HAP-1 (cell line): ENCODE data around the gene AP2A2.

Experiments used
- DNase-seq, 2 experiments: peaks; one replicate each; pipeline ENCODE4 v3.0.0-alpha.2; 2016 to 2020; ENCODE audit warnings: low spot score in 2 of 2
- H3K27me3 ChIP-seq: fragments of 250-450 bp; sonication (Bioruptor Pico); 2 replicates; pipeline ENCODE4 v1.5.1; 2020; ENCODE audit warnings: low read depth, mild to moderate bottlenecking, moderate library complexity
- H3K36me3 ChIP-seq: fragments of 250-450 bp; sonication (Bioruptor Pico); replicated peaks from 2 replicates; pipeline ENCODE4 v1.5.1; 2020; ENCODE audit warnings: mild to moderate bottlenecking
- H3K4me1 ChIP-seq: fragments of 250-450 bp; sonication (Bioruptor Pico); 2 replicates; pipeline ENCODE4 v1.5.1; 2020; ENCODE audit warnings: mild to moderate bottlenecking
- H3K4me3 ChIP-seq: fragments of 250-450 bp; sonication (Bioruptor Pico); 2 replicates; pipeline ENCODE4 v1.5.1; 2020; ENCODE audit warnings: mild to moderate bottlenecking, moderate library complexity
- H3K9me3 ChIP-seq: fragments of 250-450 bp; sonication (Bioruptor Pico); 2 replicates; pipeline ENCODE4 v1.5.1; 2020; ENCODE audit warnings: mild to moderate bottlenecking, moderate library complexity
- in situ Hi-C: fragments of 300-500 bp; cut with MboI; formaldehyde crosslinking; loops from 3 replicates; pipeline ENCODE4 v1.14.3; 2020; ENCODE audit warnings: low sequenced_read_pairs, inconsistent platforms, mixed read lengths

AP2A2 gene

DNA sequence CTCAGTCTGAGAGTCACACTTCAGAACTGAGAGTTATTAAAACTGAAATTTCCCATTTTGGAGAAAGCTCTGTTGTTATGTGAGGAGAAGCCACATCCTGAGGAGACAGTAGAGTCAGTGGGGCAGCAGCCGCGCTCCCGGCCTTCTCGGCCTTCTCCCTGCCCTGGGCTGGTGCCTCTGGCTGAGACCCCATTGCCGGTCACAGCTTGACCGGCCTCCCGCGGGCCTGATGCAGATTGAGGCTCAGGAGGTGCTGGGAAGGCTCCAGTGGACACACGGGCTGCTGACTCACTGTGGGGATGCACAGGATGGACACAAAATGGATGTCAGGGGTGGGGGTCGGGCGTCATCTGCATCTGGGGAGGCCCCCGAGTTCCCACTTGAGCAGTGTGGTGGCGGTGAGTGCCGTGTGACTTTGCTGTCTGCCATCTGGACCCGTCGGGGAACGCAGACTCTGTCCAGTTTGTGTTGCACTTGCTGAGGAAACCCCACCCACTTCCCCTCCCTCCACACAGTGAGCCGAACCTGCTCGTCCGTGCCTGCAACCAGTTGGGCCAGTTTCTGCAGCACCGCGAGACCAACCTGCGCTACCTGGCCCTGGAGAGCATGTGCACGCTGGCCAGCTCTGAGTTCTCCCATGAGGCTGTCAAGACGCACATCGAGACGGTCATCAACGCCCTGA, 60.7 kb downstream of the AP2A2 start:
- no peak overlapping the region for H3K4me3 ChIP-seq
- peaks cover 69% of the 10 kb centered on the region for H3K36me3 ChIP-seq
- H3K4me1 ChIP-seq, result no peaks in the 10 kb centered on the region
- H3K27me3 ChIP-seq, result no peaks in the 10 kb centered on the region
- DNase-seq, result no peak
- in situ Hi-C loops, result no loop called here
- H3K9me3 ChIP-seq, result no peaks in the 10 kb centered on the region

DNA sequence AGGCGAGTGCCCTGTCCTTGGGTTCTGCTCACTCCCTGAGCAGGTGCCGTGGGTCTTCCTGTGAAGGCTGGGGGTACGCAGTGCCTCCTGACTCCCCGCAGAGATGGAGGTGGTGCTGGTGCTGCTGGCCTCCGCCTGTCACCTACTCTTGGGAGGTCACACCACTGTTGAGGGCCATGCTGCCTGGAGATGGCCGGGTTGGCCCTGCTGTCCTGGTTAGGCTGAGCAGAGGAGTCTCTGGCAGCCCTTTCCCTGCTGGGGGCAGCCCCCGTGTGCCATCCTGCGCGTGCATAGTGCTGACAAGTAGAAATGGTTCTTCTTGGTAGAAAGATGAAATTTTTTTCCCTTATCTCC, 61.3 kb downstream of the AP2A2 start:
- DNase-seq, result no peak
- H3K4me1 ChIP-seq, result no peaks in the 10 kb centered on the region
- H3K4me3 ChIP-seq, result no peak overlapping the region
- peaks cover 64% of the 10 kb centered on the region for H3K36me3 ChIP-seq
- H3K27me3 ChIP-seq, result no peaks in the 10 kb centered on the region
- in situ Hi-C loops, result no loop called here
- no peaks in the 10 kb centered on the region for H3K9me3 ChIP-seq

DNA sequence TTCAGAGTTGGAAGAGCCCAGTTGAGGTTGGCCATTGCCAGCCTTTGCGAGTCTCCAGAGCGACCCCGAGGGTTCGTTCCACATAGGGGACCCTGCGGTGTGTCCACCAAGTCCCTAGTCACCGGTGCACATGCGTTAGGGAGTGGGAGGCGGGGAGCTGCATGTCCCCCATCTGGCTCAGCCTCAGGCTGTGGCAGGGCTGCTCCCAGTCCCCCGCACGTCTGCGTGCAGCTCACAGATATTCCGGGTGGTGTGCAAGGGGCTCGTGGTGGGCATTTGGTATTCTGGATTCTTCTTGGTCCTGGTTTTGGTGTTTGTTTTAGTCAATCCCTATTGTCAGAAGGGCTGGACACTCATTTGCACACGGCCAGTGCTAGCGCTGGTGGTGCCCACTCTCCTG, 62.0 kb downstream of the AP2A2 start:
- in situ Hi-C loops, result no loop called here
- H3K36me3 ChIP-seq, result peaks cover 63% of the 10 kb centered on the region
- DNase-seq, result no peak

DNA sequence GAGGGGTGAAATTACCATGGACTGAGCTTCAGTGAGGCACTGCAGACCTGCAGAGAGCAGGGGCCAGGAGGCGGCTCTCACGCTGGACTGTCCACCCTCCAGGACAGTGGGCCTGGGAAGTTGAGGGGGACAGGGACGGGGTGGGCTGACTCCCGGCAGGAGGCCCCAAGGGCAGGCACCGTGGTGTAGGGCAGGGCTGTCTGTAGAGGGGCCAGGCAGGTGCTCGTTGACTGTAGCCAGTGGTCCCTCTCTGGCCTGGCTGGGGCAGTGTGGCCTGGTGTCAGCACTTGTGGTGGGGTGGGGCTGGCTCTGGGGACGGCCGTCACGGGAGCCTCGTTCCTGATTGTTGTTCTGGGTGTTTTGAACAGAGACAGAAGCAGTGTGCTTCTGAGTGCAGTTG, 64.4 kb downstream of the AP2A2 start:
- no peak for DNase-seq
- Histone ChIP-seq H3K27me3 (no peaks in the 10 kb centered on the region), H3K9me3 (no peaks in the 10 kb centered on the region), H3K4me1 (no peaks in the 10 kb centered on the region), H3K36me3 (peaks cover 61% of the 10 kb centered on the region), H3K4me3 (no peak overlapping the region)
- in situ Hi-C loops, result no loop called here

More for the DNA sequence above, 62.0 kb downstream of the AP2A2 start:
- H3K4me3 ChIP-seq, result no peak overlapping the region
- no peaks in the 10 kb centered on the region for H3K4me1 ChIP-seq
- H3K9me3 ChIP-seq, result no peaks in the 10 kb centered on the region
- no peaks in the 10 kb centered on the region for H3K27me3 ChIP-seq

DNA sequence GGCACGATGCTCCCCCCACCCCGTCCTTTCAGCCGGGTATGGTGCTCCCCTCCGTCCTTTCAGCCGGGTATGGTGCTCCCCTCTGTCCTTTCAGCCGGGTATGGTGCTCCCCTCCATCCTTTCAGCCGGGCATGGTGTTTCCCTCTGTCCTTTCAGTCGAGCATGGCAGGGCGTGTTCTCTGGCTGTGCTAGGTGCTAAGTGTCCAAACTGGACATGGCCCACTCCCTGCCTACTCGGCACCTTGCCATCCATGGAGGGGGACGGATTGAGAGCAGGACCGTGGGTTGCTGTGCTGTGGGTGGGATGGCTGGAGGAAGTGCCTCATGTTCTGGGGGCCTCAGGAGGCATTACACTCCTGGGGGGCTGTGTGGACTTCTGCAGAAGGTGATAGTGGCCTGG, 65.4 kb downstream of the AP2A2 start:
- H3K4me3 ChIP-seq, result no peak overlapping the region
- H3K9me3 ChIP-seq, result no peaks in the 10 kb centered on the region
- in situ Hi-C loops, result no loop called here
- H3K27me3 ChIP-seq, result no peaks in the 10 kb centered on the region
- peaks cover 55% of the 10 kb centered on the region for H3K36me3 ChIP-seq
- DNase-seq, result no peak
- no peaks in the 10 kb centered on the region for H3K4me1 ChIP-seq

DNA sequence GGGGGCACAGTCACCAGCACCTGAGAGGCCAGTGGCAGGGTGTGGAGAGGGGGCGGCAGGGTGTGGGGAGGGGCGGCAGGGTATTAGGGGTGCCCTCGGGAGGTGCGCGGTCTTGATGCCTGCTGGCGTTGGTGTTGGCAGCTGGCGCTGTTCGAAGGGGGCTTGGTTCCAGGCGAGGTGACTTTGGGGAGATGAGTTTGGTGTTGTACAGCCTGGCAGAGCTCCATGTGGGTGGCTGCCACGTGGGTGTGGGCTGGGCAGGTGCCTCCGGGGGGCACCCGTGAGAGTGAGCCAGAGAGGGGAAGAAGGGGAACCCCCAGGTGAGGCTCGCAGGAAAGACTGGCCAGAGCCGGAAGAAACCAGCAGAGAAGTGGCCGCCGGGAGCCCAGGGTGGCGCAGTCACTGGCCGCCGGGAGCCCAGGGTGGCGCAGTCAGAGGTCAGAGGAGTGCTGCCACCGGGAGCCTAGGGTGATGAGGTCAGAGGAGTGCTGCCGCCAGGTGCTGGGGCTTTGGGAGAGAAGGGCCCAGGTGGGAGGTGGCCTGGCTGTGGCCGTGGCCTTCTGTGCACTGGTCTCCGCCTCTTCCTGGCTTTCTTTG, 66.1 kb downstream of the AP2A2 start:
- in situ Hi-C loops, result no loop called here
- Histone ChIP-seq H3K27me3 (no peaks in the 10 kb centered on the region), H3K4me1 (no peaks in the 10 kb centered on the region), H3K9me3 (no peaks in the 10 kb centered on the region), H3K36me3 (peaks cover 52% of the 10 kb centered on the region), H3K4me3 (no peak overlapping the region)
- DNase-seq, result no peak

DNA sequence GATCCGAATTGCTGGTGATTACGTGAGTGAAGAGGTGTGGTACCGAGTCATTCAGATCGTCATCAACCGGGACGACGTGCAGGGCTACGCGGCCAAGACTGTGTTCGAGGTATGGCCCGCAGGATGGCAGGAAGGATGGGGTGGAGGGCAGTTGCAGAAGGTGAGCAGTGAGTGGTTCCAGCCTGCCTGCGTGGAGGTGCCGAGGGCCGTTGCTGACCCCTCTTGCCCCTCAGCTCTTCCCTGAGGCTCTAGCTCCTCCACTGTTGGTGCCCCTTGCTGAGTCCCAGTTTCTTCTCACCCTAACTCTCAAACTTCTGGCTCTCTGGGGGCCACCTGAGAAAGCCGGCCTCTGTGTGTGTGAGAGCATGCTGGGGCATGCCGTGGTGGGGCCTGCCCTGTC, 66.9 kb downstream of the AP2A2 start:
- in situ Hi-C loops, result no loop called here
- Histone ChIP-seq H3K9me3 (no peaks in the 10 kb centered on the region), H3K27me3 (no peaks in the 10 kb centered on the region), H3K4me1 (no peaks in the 10 kb centered on the region), H3K4me3 (no peak overlapping the region), H3K36me3 (peaks cover 48% of the 10 kb centered on the region)
- DNase-seq, result no peak

DNA sequence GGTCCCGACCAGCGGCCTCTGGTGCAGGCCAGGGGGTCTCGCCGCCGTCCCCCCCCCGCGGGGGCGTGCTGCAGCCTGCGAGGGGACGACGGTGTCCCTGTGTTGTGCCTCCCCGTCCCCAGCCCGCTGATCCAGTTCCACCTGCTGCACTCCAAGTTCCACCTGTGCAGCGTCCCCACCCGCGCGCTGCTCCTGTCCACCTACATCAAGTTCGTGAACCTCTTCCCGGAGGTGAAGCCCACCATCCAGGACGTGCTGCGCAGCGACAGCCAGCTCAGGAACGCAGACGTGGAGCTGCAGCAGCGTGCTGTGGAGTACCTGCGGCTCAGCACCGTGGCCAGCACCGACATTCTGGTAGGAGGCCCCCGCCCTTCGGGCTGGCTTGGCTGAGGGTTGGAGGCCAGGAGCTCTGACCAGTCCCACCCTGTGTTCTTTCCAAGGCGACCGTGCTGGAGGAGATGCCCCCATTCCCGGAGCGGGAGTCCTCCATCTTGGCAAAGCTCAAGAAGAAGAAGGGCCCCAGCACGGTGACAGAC, 68.0 kb downstream of the AP2A2 start:
- H3K27me3 ChIP-seq, result no peaks in the 10 kb centered on the region
- DNase-seq, result no peak
- in situ Hi-C loops, result no loop called here
- H3K9me3 ChIP-seq, result no peaks in the 10 kb centered on the region
- H3K4me3 ChIP-seq, result no peak overlapping the region
- peaks cover 41% of the 10 kb centered on the region for H3K36me3 ChIP-seq
- no peaks in the 10 kb centered on the region for H3K4me1 ChIP-seq

DNA sequence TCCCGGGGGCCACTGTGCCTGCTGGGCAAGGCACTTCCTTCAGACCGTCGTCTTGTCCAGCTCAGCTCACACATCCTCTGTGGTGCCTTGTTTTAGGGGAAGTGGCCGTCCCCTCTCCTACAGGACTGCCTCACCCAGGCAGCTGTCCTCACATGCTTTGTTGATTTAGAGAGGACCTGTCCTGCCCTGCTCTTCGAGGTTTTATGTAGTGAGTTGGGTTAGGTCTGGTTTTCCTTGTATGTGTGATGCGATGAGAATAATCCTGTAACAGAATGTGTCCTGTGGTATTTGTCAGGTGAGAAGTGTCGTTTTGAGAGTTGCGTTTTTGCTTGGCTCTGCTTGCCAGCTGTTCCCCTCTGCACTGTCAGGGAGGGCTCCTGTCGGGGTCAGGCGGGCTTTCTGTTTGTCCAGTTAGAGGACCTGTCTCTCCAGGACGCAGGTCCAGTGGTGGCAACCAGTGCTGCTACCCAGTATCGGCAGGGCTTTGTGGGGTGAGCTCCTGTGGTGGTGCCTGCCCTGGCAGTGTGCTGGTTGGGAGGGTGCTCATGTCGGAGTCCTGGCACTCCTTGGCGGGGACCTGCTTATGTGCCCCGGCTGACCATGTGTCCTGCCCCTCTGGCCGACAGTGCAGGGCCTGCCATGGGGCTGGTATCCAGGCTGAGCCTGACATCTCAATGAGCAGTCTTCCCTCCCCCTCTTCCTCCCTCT, 69.5 kb downstream of the AP2A2 start:
- in situ Hi-C loops, result no loop called here
- Histone ChIP-seq H3K4me3 (no peak overlapping the region), H3K4me1 (no peaks in the 10 kb centered on the region), H3K36me3 (peaks cover 30% of the 10 kb centered on the region), H3K27me3 (no peaks in the 10 kb centered on the region), H3K9me3 (no peaks in the 10 kb centered on the region)
- DNase-seq, result no peak

DNA sequence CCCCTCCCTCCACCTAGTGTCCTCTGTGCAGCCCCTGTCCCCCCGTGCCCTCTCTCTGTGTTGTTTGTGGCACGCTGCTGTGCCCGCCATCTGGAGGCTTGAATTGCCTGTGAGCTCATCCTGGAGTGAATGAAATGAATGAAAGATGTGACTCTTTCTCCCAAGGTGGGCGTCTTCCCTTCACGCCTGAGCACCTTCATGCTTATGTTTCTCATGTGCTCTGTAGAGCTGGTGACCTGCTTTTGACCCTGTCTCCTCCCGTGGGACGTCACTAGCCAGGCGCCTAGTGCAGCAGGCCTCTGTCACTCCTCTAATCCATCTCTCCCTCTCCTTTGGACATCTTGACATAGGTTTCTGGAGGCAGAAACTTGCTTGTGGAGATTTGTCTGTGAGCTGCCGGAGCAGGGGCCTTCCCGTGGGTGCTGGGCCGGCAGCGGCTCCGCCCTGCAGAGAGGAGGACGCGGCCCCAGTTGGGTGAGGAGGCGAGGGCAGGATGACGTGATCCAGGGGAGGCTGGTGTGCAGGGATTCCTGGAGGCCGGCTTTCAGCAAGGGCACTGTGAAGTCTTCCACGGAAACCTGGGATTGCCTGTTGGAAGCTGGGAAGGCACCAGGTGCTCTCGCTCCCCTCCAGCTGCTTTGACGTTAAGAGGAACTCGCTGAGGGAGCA, 70.2 kb downstream of the AP2A2 start:
- DNase-seq, result no peak
- H3K36me3 ChIP-seq, result peaks cover 33% of the 10 kb centered on the region
- in situ Hi-C loops, result no loop called here
- H3K9me3 ChIP-seq, result no peaks in the 10 kb centered on the region
- H3K27me3 ChIP-seq, result no peaks in the 10 kb centered on the region
- no peak overlapping the region for H3K4me3 ChIP-seq
- no peaks in the 10 kb centered on the region for H3K4me1 ChIP-seq

DNA sequence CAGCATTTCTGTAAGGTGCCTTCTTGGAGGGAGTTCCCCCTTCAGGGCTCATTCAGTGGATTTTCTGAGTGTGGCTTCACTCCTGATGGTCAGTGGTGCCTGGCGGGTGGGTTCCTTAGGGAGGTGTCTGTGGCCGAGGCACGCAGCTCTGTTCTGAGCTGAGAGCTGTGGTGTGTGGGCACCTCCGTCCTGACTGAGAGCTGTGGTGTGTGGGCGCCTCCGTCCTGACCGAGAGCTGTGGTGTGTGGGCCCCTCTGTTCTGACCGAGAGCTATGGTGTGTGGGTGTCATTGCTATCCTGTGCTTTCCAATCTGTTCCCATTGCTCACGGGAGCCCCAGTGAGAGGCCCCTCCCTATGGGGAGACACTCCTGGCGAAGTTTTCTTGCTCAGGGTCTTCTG, 71.0 kb downstream of the AP2A2 start:
- H3K9me3 ChIP-seq, result no peaks in the 10 kb centered on the region
- H3K36me3 ChIP-seq, result peaks cover 39% of the 10 kb centered on the region
- in situ Hi-C loops, result no loop called here
- no peak for DNase-seq
- no peaks in the 10 kb centered on the region for H3K27me3 ChIP-seq
- no peaks in the 10 kb centered on the region for H3K4me1 ChIP-seq
- no peak overlapping the region for H3K4me3 ChIP-seq

DNA sequence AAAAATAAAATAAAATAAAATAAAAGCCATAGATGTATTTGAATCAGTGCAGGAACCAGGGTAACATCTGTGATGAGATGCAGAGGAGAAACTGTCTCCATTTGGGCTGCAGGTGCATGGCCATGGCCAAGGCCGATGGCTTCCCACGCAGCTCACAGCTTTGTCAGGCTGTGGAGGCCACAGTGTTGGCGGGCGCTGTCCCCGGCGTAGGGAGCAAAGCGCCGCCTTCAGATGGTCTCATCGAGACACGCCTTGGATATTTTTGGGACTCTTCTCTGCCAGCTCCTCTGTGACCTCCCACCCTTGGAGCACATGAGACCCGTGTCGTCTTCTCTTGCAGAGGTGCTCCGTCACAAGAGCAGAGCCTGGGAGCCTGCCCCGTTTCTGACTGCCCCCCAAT, 72.2 kb downstream of the AP2A2 start:
- Histone ChIP-seq H3K9me3 (no peaks in the 10 kb centered on the region), H3K36me3 (peaks cover 42% of the 10 kb centered on the region), H3K4me1 (no peaks in the 10 kb centered on the region), H3K4me3 (no peak overlapping the region), H3K27me3 (no peaks in the 10 kb centered on the region)
- in situ Hi-C loops, result no loop called here
- DNase-seq, result no peak

DNA sequence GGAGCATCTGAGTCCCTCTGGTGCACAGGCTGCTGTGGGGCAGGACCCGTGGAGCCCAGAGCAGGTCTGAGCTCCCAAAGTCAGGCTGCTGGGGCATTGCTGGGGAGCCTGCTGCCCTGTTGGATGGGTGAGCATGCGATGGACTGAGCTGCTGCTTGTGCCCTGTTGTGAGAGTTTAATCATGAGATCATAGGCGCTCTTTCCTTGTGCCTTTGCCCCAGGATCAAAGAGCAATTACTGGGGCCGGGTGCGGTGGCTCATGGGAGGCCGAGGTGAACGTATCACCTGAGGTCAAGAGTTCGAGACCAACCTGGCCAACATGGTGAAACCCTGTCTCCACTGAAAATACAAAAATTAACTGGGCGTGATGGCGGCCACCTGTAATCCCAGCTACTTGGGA, 73.3 kb downstream of the AP2A2 start:
- Histone ChIP-seq H3K4me3 (no peak overlapping the region), H3K27me3 (no peaks in the 10 kb centered on the region), H3K4me1 (no peaks in the 10 kb centered on the region), H3K9me3 (no peaks in the 10 kb centered on the region), H3K36me3 (peaks cover 40% of the 10 kb centered on the region)
- no peak for DNase-seq
- in situ Hi-C loops, result no loop called here
